Left renal pelvis (tissue), 4 donors: Measurements from ENCODE around the gene TTC24. TPM values are rescaled to one million over a fixed set of nuclear protein-coding genes. Genes with fewer than 3 reads are reported as not detected.
"Not testable (repeated sequence)": the region's sequence is repeated elsewhere in the genome, so short reads cannot be mapped to it uniquely, and the experiment has no call there.

Experiments used
- DNase-seq, 4 donors: peaks; one replicate each; pipeline ENCODE4 v3.0.0-alpha.2; 2013; ENCODE audit warnings: low read depth in 4 of 4, low spot score in 3 of 4
- polyA plus RNA-seq, 4 donors: library from polyadenylated mRNA; unstranded; fragments of 120-200 nt; gene quantifications; one replicate each; pipeline ENCODE4 v1.2.1, GENCODE V29; 2013; ENCODE audit not compliant: insufficient read length in 4 of 4

TTC24 gene
- polyA plus RNA-seq, 4 donors: 0.79 to 2.0 (median 1.1) TPM

DNA sequence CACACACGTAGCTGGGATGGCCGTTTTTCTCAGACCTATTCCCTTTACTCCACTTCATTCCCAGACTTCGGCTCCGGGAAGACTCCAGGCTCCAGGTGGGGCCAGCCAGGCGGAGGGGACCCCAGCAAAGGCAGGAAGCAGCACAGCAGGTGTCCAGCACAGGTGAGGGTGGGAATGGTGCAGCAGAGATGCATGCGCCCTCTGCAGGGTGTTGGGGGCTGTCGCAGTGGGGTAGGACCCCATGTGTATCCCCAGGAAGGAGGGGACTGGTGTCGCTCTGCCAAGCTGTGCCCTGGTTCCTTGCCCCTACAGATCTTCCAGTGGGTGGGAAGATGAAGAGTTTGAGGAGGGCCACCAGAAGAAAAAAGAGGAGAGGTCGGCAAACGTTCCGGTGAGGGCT, 5.3 kb downstream of the TTC24 start:
- DNase-seq: no peak

DNA sequence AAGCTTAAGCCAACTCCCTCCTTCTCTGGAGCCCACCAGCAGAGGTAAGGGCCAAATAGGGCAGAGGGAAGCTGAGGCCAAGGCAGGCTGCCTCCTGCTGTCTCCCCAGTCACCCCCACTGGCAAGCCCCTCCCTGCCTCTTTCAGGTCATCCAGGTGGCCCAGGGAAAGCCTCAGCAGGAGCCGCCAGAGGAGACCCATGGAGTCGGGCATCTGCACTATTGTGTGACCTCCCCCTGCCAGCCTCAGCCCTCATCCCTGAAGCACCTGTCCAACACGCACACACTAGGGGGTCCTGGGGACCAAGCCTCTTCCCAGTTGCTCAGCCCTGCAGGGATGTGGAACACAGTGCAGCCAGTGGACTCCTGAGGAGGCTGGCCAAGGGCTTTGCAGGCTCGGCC, 6.8 kb downstream of the TTC24 start:
- DNase-seq: no peak

DNA sequence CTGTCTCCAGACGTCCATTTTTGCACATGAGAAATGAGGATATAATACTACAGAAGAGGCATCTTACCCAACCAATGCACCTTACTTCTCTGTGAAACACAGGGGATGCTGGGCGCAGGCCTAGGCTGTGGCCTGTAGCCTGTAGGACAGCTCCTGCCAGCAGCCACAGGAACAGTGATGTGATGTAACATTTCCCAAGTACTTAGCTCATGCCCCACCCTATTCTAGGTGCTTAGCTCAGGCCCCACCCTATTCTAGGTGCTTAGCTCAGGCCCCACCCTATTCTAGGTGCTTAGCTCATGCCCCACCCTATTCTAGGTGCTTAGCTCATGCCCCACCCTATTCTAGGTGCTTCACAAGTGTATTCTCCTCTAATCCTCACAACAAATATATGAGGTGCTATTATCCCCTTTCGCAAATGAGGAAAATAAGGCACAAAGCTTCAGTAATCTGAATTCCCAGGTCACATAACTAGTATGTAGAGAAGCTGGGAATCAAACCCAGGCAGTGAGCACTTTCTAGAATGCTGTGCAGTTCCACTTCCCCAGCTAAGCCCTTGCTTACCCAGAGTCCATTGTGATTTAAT, 7.5 kb downstream of the TTC24 start:
- DNase-seq: no peak

DNA sequence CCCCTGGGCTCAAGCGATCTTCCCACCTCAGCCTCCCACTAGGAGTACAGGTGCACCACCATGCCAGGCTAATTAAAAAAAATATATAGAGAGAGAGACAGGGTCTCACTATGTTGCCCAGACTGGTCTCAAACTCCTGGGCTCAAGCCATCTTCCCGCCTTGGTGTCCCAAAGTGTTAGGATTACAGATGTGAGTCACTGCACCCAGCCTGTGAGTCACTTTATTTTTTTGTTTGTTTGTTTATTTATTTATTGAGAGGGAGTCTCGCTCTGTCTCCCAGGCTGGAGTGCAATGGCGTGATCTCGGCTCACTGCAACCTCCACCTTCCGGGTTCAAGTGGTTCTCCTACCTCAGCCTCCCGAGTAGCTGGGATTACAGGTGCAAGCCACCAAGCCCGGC, 8.4 kb downstream of the TTC24 start:
- DNase-seq: not testable (repeated sequence)

DNA sequence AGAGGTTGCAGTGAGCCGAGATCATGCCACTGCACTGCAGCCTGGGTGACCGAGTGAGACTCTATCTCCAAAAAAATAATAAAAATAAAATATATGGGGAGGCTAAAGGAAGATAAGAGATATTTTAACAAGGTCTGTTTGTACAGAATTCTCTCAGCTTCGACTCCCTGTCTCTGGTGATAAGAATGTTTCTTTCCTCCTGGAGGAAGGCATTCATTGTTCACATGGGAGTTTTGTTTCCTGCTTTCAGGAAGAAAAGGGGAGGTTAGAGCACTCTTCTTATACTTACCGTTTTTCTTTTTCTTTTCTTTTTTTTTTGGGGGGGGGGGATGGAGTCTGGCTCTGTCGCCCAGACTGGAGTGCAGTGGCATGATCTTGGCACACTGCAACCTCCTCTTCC, 10.0 kb downstream of the TTC24 start:
- DNase-seq: no peak

DNA sequence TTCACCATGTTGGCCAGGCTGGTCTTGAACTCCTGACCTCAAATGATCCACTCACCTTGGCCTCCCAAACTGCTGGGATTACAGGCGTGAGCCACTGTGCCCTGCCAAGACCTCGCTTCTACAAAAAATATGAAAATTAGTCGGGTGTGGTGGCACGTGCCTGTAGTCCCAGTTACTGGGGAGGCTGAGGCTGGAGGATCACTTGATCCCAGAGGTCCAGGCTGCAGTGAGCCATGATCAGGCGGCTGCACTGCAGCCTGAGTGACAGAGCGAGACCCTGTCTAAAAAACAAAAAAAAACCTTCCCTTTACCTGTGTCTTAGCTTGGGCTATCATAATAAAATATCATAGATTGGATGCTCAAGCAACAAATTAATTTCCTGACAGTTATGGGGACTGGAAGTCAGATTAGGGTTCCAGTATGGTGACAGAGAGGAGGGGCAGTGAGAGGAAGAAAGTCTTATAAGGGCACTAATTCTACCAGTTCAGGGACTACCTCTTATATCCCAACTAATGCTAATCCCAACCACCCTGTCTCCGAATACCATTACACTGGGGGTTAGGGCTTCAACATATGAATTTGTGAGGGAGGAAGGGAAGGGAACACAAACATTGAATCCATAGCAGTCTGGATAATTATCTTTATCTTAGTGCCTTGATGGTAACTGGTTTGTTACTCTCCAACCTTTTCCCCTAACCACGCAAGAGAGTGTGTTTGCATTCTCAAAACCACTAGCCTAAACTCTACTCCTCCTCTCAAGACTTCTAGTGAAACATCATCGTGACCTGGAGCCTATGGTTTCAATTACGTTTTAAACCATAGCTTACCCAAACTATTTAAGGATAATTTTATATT, 11.0 kb downstream of the TTC24 start:
- DNase-seq: no peak

DNA sequence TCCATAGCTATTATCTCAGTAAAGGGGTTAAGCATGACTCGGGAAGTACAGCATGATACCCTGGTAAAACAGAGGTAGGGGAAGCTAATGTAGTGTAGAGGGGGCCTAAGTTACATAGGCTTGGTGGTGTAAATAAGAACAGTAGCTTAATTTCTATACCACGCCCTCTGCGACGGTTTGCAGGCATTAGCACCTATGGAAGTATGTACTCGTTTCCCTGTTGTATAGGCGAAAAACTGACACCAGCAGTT, 11.6 kb downstream of the TTC24 start:
- no peak for DNase-seq

DNA sequence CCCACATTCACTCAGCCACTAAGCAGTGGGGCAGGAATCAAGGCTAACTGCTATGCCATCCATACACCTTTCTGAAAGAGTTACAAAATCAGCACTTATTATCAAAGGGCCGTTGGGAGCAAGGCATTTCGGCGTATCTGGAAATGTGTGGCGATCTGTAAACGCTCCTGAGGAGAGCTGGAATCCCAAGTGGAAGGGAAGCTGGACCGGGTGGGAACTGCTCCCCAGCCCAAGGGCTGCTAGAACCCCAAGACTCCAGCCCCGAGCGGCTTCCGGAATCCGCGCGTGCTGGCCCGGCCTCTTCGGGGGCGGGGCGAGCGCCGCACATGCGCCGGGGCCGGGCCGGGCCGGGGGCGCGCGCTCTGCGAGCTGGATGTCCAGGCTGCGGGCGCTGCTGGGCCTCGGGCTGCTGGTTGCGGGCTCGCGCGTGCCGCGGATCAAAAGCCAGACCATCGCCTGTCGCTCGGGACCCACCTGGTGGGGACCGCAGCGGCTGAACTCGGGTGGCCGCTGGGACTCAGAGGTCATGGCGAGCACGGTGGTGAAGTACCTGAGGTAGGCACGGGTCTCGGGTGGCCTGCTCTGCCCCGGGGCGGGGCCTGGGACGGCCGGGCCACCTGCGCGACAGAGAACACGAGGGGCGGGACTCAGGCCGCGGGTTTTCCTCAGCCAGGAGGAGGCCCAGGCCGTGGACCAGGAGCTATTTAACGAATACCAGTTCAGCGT, 12.1 kb downstream of the TTC24 start, which contains the start of gene NAXE:
NAXE (plus strand) TSS at position 345 of the 726 bp plus-strand sequence; CDS start at position 374, 29 bp downstream.
- peak in 1 of 4 donors; percentile 44 for DNase-seq

DNA sequence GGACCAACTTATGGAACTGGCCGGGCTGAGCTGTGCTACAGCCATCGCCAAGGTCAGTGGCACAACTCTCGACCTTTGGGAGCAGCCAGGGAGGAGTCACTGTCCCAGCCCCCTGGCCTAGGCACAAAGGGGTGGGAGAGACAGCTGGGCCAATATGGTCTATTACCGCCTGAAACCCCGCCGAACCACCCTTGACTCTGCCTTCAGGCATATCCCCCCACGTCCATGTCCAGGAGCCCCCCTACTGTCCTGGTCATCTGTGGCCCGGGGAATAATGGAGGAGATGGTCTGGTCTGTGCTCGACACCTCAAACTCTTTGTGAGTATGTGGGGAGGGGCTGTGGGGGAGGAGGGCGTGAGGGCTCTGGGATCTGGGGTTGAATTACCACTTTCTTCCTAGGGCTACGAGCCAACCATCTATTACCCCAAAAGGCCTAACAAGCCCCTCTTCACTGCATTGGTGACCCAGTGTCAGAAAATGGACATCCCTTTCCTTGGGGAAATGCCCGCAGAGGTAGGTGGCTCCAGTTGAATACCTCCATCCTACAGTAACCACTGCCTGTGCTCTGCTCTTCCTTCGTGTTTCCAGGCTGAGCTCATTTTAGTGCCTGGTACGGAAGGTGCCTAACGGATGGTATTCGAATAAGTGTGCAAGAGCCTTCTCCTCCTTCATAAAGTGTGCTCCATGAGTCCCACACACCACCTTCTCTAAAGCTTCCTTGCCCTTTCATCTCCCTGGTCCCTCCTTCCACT, 12.8 kb downstream of the TTC24 start:
- DNase-seq: no peak

DNA sequence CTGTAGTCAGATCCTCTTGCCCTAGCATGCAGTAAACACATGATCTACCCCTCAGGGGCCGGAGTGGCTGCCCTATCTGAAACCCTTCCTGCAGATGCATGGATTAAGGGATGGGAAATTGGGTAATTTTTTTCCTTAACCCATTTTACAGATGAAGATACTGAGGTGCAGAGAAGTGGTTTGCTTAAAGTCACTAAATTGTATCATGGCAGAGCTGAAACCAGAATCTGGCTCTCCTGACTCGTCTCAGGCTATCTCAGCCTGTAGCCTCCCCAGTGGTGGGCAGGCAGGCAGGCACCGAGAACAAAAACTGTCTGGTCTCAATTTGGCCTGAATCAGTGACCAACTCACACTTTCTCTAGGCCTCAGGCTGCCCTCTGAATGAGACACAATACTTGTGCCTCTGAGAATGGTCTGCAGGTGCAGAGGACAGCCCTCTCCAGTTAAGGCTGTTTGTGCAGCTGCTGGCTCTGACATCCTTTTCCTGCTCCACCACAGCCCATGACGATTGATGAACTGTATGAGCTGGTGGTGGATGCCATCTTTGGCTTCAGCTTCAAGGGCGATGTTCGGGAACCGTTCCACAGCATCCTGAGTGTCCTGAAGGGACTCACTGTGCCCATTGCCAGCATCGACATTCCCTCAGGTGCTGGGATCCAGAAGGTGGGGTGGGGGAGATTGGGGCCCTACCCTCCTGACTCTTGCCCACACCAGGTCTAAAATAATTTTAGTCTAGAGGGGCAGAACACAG, 13.6 kb downstream of the TTC24 start:
- DNase-seq: no peak

DNA sequence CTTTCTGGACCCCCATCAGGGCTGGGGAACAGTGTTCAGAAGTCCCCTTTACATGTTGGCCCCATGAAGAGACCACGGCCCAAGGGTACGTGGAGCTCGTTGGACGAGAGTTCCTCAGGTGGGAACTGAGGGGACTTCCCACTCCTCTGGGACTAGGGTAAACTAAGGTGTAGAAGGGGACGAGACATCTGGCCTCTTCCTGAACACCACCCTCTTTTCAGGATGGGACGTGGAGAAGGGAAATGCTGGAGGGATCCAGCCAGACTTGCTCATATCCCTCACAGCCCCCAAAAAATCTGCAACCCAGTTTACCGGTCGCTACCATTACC, 14.1 kb downstream of the TTC24 start:
- no peak for DNase-seq

DNA sequence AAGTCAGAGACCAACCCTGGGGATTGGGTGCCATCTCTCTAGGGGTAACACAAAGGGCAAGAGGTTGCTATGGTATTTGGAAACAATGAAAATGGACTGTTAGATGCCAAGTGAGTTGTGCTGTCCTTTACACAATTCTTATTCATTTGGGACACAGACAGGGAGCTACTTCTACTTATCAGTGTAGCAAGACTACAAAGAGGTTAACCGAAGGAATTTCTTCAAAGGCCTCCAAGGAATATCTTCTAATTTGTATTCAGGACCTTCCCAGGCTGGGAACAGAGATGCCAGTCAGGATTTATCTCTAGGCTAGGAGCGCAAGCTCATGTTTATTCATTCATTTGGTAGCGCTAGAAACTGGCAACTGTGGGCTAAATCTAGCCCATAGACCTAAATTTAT, 14.7 kb downstream of the TTC24 start:
- no peak for DNase-seq

DNA sequence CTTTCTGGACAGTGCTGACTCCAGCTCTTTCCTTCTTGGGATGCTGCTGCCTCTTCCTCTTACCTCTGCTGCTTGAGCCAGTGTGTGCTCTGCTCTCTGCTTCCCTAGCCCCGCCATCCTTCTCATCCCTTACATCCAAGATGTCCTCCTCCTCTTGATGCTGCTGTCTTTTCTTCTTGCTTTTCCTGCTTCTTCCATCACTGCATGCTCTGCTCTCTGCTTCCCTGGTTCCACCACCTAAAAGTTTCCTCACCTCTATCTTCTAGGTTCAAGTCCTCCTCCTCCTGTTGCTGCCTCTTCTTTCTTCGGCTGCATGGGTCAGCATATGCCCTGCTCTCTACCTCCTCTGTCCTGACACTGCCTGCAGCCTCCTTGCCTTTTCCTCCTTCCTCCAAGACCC, 15.5 kb downstream of the TTC24 start:
- no peak for DNase-seq

DNA sequence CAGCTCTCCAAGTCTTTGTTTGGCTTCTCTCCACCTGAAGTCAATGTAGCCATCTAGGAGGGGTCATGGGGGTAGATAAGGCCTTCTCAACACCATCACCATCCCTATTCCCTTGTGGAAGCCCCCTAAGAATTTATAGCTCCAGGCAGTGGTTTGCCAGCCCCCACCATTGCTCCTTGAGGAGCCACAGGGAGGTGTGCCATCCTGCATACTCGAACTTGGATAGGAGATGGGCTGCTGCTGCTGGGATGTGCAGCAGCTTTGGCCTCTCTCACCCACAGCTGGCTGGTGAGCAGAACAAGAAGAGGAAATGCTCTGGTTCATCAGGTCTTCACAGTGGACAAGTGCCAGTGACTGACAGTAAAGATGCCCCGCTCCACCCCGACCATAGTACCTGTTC, 16.9 kb downstream of the TTC24 start:
- DNase-seq: no peak

DNA sequence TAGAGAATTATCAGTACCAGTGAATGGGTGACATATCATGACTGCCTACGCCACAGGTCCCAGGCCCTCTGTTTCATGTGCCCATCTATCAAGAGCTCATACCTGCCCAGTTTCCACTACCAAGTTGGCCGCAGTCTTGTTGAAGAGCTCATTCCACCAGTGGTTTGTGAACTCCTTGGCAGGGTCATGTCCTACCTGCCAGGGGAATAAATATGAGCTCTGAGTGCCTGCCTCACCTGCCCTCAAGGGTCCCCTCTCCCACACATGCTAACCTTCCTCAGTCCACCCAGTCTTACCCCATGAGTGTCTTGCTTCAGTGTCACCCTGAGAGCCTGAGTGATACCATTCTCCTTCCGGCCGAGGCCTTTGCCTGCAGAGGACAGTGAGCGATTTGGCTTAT, 18.6 kb downstream of the TTC24 start:
- DNase-seq: no peak

DNA sequence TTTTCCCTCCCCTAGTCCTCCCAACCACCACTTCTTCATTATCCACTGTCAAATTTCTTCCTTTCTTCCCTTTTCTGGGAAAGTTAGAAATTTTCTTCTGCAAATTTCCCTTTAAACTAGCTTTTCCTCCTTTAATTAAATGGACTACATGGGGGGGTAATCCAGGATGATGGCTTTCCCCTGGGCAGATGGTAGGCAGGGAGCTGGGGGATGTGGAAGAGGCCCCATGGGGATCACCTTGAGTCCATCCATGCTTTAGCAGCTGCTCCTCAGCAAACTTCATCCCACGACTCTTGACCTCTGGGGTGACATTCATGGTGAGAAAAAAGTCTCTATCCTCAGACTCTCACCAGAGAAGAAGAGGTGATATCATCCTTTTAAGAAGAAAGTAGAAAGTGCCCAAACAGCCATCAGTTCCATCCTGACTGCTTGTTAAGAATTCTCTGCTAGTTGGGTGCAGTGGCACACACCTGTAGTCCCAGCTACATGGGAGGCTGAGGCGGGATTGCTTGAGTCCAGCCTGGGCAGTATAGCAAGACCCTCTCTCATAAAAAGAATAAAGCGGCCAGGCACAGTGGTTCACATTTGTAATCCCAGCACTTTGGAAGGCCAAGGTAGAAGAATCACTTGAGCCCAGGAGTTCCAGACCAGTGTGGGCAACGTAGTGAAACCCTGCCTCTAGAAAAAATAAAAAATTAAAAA, 19.4 kb downstream of the TTC24 start:
- no peak for DNase-seq

DNA sequence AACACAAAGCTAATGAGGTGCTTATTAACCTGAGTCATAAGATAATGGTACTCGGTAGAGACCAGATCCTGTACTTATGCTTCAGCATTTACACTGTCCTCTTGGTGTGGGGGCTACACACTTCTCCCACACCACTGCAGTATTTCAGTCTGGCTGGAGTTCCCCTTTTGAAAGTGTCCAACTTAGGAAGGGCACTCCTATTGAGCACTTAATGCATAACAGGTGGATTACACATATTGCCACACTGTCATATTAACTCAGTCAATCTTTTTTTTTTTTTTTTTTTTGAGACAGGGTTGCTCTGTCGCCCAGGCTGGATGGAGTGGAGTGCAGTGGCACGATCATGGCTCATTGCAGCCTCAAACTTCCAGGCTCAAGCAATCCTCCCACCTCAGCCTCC, 20.3 kb downstream of the TTC24 start:
- DNase-seq: no peak

DNA sequence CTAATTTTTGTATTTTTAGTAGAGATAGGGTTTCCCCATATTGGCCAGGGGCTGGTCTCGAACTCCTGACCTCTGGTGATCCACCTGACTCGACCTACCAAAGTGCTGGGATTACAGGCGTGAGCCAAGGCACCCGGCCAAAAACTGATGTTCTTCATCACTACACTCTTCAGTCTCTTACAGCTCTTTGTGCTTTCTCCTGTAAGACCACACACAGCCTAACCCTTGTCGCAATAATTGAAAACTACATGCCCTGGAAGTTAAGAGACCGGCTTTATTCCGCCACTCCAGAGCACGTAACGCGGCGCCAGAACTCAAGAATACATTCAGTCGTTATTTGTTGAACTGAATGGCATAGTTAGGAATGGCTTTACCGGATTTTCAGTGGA, 21.2 kb downstream of the TTC24 start:
- no peak for DNase-seq

DNA sequence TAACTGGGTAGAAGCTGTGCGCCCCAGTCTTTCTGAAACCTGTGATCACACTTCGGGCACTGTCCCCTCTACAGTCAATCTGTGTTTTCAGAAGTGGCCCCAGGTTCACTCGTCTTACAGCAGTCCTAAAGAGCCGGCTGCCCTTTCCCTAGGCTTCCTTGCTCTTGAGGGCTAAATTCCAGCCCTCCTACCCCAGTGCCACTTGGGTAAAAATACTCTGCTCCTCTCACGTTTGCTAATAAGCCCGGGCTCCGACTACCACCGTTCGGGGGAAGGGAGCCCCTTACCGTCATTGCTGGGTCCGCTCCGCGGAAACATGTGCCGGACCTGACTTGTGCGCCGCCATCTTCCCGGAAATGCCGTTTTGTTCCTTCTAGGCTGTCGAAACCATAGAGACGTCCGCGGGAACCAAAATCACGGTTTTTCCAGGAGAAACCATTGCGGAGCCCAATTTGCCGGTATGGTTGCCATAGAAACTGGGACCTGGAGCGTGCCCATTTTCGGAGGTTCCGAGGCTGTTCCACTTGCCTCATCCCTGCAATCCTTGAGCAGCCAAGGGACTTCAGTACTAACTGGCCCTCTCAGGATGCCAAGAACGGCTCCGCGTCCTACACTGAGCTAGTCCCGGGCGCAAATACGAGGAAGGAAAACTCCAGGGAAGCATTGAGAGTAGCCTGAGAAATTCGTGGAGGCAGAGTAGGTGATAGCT, 21.8 kb downstream of the TTC24 start, which contains the start of gene GPATCH4:
GPATCH4 (minus strand) TSS at position 358 of the 709 bp plus-strand sequence.
- peak in 3 of 4 donors; percentile 66 to 76 (median 72) for DNase-seq
